Neuron (in vitro differentiated cells): Measurements from ENCODE around the gene HNF4A.

ENCODE experiments used
- H2AFZ ChIP-seq: one replicate; pipeline ENCODE4 v1.6.1; 2013; ENCODE audit warnings: low read depth, mild to moderate bottlenecking, inconsistent platforms, low read length, moderate library complexity
- H3K27me3 ChIP-seq: one replicate; pipeline ENCODE4 v1.6.1; 2013; ENCODE audit warnings: low read length; ENCODE audit not compliant: insufficient read depth
- H3K36me3 ChIP-seq: one replicate; pipeline ENCODE4 v1.6.1; 2013; ENCODE audit warnings: low read length; ENCODE audit not compliant: insufficient read depth
- H3K4me1 ChIP-seq: one replicate; pipeline ENCODE4 v1.6.1; 2013; ENCODE audit warnings: low read length; ENCODE audit not compliant: insufficient read depth
- H3K4me3 ChIP-seq: 2 replicates; pipeline ENCODE4 v1.5.1; 2013; ENCODE audit warnings: mild to moderate bottlenecking, low read length, moderate library complexity
- H3K9me3 ChIP-seq: one replicate; pipeline ENCODE4 v1.6.1; 2013; ENCODE audit warnings: low read length

The HNF4A gene

DNA sequence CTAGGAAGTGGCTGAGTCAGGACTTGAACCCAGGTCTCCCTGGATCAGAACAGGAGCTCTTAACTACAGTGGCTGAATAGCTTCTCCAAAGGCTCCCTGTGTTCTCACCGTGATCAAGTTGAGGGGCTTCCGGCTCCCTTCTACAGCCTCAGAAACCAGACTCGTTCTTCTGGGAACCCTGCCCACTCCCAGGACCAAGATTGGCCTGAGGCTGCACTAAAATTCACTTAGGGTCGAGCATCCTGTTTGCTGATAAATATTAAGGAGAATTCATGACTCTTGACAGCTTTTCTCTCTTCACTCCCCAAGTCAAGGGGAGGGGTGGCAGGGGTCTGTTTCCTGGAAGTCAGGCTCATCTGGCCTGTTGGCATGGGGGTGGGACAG, 75.6 kb downstream of the HNF4A start:
- no peak overlapping the region for H3K4me3 ChIP-seq
- peaks cover 4% of the 10 kb centered on the region for H3K27me3 ChIP-seq
- no peaks in the 10 kb centered on the region for H3K4me1 ChIP-seq
- no peaks in the 10 kb centered on the region for H3K9me3 ChIP-seq
- no peaks in the 10 kb centered on the region for H3K36me3 ChIP-seq
- H2AFZ ChIP-seq, result no peak overlapping the region

DNA sequence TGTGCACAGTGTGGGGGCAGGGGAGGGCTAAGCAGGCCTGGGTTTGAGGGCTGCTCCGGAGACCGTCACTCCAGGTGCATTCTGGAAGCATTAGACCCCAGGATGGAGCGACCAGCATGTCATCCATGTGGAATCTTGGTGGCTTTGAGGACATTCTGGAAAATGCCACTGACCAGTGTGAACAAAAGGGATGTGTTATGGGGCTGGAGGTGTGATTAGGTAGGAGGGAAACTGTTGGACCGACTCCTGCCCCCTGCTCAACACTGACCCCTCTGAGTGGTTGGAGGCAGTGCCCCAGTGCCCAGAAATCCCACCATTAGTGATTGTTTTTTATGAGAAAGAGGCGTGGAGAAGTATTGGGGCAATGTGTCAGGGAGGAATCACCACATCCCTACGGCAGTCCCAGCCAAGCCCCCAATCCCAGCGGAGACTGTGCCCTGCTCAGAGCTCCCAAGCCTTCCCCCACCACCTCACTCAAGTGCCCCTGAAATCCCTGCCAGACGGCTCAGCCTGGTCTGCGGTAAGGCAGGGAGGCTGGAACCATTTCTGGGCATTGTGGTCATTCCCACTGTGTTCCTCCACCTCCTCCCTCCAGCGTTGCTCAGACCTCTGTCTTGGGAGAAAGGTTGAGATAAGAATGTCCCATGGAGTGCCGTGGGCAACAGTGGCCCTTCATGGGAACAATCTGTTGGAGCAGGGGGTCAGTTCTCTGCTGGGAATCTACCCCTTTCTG, 76.2 kb downstream of the HNF4A start:
- Histone ChIP-seq H3K4me1 (no peaks in the 10 kb centered on the region), H3K36me3 (no peaks in the 10 kb centered on the region), H3K4me3 (no peak overlapping the region), H3K9me3 (no peaks in the 10 kb centered on the region), H3K27me3 (peaks cover 4% of the 10 kb centered on the region), H2AFZ (no peak overlapping the region)

DNA sequence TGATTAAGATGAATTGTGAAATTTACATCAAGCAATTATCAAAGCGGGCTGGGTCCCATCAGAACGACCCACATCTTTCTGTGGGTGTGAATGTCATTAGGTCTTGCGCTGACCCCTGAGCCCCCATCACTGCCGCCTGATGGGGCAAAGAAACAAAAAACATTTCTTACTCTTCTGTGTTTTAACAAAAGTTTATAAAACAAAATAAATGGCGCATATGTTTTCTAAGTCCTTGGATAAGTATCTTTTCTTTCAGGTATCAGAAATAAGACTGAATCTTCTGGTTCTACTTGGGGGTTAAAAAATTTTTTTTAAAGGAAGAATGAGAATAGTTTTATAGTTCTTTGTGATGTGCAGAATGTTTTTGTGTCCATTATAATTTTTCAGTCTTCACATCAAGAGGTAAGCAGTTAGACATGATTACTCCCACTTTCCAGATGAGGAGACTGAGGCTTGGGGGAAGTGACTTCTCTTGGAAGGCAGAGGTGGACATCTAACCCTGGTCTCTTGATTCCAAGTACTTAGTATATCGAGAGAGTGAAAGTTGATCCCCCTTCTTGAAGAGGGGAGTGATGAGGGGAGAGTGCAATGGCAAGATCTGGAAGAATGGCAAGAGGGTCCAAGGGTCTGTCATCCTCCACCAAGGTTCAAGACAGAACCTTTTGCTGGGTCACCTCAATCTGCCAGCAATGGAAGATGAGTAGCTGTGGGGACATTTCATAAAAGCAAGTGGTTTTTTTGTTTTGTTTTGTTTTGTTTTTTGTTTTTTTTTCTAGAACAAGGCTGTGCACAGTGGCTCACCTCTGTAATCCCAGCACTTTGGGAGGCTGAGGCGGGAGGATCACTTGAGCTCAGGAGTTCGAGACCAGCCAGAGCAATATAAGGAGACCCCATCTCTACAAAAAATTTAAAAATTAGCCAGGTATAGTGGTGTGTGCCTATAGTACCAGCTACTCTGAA, 77.4 kb downstream of the HNF4A start:
- Histone ChIP-seq H3K27me3 (peaks cover 4% of the 10 kb centered on the region), H3K9me3 (no peaks in the 10 kb centered on the region), H2AFZ (no peak overlapping the region), H3K4me3 (no peak overlapping the region), H3K4me1 (no peaks in the 10 kb centered on the region), H3K36me3 (no peaks in the 10 kb centered on the region)

DNA sequence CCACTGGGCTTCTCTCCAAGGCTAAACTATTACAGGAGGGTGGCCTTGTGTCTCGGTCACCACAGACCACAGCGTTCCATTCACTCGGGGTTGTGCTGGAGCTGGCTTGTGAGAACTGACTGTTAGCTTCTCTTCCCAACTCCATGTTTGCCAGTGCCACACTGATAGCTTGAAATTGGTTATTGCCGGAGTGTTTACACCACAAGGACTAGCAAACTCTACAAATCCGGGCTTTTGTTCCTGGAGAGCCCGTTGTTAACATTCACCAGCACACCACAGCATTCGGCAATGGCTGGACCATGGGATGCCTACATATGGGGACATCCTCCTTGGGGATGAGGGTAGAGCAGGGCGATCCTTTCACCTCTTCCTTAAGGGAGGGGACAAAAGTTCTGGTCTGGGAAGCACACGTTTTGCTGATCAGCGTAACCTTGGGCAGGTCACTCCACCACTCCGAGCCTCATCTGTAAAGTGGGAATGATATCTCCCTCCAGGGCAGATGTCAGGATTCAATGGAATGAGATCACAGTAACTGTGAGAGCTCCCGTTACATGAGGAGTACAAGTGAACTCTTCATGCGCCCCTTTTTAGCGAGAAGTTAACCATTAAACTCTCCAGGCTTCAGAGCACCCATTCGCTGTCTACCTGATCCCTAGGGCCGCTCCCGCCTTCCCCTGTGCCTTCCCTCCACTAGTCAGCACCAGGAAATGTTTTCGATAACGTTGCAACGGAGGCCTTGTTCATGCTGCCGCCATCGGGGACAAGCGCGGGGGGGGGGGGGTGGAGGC, 78.4 kb downstream of the HNF4A start:
- H3K9me3 ChIP-seq, result no peaks in the 10 kb centered on the region
- no peak overlapping the region for H2AFZ ChIP-seq
- H3K4me1 ChIP-seq, result no peaks in the 10 kb centered on the region
- no peak overlapping the region for H3K4me3 ChIP-seq
- H3K36me3 ChIP-seq, result no peaks in the 10 kb centered on the region
- peaks cover 4% of the 10 kb centered on the region for H3K27me3 ChIP-seq

DNA sequence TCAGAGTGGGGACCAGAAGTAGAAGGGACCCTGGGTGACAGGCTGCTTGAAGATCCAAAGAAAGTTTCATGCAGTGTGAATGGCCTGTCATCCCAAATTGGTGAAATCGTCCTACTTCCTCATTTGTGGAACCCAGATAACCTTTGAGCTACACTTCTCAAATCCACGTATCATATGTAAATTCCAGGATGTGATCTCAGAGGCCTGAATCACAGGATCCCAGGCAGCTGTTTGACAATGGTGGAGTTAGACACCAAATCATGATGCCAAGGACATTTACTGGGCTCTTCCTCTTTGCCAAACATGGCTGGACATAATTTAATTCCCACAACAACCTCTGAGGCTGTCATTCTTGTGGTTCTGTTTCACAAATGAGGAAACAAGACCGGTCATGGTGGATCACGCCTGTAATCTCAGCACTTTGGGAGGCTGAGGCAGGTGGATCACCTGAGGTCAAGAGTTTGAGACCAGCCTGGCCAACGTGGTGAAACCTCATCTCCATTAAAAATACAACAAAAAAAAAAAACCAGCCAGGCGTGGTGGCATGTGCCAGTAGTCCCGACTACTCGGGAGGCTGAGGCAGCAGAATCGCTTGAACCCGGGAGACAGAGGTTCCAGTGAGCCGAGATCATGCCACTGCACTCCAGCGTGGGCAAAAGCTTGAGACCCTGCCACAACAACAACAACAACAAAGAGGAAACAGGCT, 80.3 kb downstream of the HNF4A start:
- Histone ChIP-seq H3K4me1 (no peaks in the 10 kb centered on the region), H3K4me3 (no peak overlapping the region), H2AFZ (no peak overlapping the region), H3K9me3 (no peaks in the 10 kb centered on the region), H3K27me3 (no peaks in the 10 kb centered on the region), H3K36me3 (no peaks in the 10 kb centered on the region)

DNA sequence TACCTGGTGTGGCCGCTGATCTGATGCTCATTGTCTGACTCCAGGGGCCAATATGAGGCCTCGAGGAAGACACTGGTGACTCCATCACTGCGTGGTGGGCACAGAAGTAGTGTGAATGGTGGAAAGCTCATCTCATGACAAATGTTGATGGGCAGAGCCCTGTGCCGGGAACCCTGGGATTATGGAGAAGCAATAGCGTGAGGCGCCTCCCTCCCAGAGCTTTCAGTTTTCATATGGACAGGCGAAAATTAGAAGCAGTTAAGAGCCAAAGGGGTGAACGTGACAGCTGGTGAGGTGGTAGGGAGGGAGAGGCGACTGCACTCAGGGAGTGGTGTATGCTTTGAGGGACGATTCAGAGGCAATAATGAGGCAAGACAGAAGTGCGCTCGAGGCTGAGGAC, 80.9 kb downstream of the HNF4A start:
- Histone ChIP-seq H3K4me1 (no peaks in the 10 kb centered on the region), H3K36me3 (no peaks in the 10 kb centered on the region), H3K27me3 (no peaks in the 10 kb centered on the region), H2AFZ (no peak overlapping the region), H3K9me3 (no peaks in the 10 kb centered on the region), H3K4me3 (no peak overlapping the region)

DNA sequence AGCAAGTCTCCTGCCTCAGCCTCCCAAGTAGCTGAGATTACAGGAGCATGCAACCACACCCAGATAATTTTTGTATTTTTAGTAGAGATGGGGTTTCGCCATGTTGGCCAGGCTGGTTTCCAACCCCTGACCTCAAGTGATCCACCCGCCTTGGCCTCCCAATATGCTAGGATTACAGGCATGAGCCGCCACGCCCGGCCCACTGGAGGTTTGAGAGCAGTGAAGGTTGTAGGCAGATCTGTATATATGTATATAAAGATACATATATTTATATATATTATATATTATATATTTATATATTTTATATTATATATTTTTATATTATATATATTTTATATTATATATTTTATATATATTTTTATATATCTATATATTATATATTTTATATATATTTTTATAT, 82.0 kb downstream of the HNF4A start:
- H2AFZ ChIP-seq, result no peak overlapping the region
- no peaks in the 10 kb centered on the region for H3K4me1 ChIP-seq
- H3K4me3 ChIP-seq, result no peak overlapping the region
- H3K36me3 ChIP-seq, result no peaks in the 10 kb centered on the region
- no peaks in the 10 kb centered on the region for H3K9me3 ChIP-seq
- H3K27me3 ChIP-seq, result no peaks in the 10 kb centered on the region

DNA sequence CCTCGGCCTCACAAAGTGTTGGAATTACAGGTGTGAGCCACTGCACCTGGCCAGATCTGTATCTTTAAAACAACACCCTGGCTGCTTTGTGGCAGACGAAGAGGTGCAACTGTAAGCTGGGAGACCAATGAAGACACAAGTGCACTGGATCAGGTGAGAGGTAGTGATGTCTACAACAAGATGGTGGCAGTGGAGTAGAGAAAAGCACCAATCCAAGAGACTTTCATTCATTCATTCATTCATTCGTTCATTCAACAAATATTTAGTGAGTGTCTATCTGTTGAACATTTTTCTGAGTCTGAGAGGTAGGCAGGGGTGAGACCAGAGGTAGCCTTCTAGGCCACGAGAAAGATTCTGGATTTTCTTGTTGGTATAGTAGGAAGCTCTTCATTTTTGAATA, 83.3 kb downstream of the HNF4A start:
- Histone ChIP-seq H3K4me3 (no peak overlapping the region), H3K27me3 (no peaks in the 10 kb centered on the region), H2AFZ (no peak overlapping the region), H3K4me1 (no peaks in the 10 kb centered on the region), H3K9me3 (no peaks in the 10 kb centered on the region), H3K36me3 (no peaks in the 10 kb centered on the region)

DNA sequence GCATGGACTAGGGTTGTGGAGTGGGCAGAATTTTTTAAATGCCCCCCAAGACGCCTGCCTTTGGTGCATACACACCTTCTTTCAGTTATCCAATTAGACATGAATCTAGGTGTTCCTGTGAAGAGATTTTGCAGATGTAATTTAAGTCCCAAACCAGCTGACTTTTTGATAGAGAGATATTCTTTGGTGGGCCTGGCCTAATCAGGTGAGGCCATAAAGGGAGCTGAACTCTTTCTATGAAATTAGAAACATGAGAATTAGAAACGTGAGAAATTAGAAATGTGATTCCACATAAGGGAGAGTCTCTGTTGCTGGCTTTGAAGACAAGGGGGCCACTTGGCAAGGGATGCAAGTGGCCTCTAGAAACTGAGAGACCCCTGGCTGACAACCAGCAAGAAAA, 83.8 kb downstream of the HNF4A start:
- H3K9me3 ChIP-seq, result no peaks in the 10 kb centered on the region
- no peaks in the 10 kb centered on the region for H3K27me3 ChIP-seq

DNA sequence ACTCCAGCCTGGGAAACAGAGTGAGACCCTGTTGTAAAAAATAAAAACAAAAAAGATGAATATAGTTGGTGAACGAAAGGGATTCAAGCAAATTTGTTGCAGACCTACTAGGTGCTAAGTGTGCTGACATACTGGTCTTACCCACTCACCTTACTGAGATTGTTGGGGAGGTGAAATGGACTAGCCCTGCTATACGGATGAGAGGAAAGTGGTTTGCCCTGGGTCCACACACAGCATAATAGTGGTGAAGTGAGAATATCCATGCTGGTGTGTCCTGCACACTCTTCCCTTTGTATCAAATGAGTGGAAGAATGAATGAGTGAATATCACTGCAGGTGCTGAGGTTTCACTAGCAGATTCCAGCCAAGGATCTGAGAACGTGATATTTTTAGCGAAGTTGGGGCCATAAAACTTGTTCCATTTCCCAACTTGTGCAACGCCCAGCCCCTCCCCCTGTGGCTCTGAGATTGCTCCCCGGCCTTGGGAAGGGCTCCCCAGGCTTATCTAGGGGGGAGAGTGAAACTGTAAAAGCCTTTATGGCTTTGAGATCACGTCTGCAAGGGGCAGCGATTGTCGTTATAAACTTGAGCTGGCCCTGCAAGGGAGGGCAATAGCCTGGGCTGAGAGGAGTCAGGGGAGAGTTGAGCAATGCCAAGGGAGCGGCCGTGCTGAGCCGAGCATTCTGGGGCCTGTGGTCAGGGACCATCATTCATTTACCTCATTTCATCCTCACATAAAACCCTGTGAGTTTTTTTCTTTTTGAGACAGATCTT, 87.0 kb downstream of the HNF4A start:
- Histone ChIP-seq H3K36me3 (no peaks in the 10 kb centered on the region), H2AFZ (no peak overlapping the region), H3K27me3 (no peaks in the 10 kb centered on the region), H3K4me3 (no peak overlapping the region), H3K4me1 (no peaks in the 10 kb centered on the region), H3K9me3 (no peaks in the 10 kb centered on the region)

More for the DNA sequence above, 83.8 kb downstream of the HNF4A start:
- Histone ChIP-seq H3K36me3 (no peaks in the 10 kb centered on the region), H3K4me1 (no peaks in the 10 kb centered on the region), H3K4me3 (no peak overlapping the region), H2AFZ (no peak overlapping the region)

DNA sequence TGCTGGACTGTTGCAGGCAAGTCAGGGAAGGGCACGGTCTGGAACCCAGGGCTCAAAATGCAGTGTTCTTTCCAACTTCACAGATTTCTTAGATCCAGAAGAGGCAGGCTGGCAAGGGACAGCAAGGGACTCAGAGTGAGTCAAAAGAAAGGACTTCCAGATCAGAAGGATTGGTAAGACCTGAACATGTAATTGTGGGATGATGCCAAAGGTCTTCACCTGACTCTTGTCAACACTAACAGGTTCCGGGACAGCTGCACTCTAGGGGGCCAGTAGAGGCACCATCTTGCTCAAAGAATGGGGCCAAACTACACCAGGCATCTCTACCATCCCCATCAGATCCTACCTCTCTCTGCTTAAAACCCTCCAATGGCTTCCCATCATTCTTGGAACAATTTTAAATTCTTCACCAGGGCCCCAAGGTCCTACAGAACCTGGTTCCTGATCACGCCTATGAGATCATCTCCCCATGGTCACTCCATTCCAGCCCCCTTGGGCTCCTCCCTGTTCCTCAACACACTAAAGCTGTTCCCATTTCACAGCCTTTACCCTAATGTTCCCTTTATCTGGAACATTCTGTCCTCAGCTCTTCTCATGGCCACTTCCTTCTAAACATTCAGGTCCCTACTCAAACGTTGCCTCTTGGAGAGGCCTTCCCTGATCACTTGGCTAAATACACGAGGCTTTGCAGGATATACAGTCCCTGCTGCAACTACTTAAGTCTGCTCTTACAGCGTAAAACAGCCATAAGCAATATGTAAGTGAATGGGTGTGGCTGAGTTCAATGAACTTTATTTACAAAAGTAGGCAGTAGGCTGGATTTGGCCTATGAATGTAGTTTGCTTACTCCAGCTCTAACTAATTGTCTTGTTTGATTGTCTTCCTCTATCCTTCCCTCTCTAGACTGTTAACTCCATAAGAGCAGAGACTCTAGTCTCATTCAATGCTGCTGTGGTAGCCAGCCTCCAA, 90.5 kb downstream of the HNF4A start:
- Histone ChIP-seq H3K4me1 (no peaks in the 10 kb centered on the region), H3K4me3 (no peak overlapping the region), H3K9me3 (no peaks in the 10 kb centered on the region), H3K36me3 (no peaks in the 10 kb centered on the region), H2AFZ (no peak overlapping the region), H3K27me3 (no peaks in the 10 kb centered on the region)
